Measurements from ENCODE around the gene TLL1.

Gene TLL1

GRCh38 chr4:166012129-166013030 lies 139.3 kb downstream of the TLL1 start:
- TF ChIP-seq ZFX (IDR thresholded peaks at IDR 0.05; ENCODE audit: borderline replicate concordance): no peak
- TF ChIP-seq, protein P1, sequence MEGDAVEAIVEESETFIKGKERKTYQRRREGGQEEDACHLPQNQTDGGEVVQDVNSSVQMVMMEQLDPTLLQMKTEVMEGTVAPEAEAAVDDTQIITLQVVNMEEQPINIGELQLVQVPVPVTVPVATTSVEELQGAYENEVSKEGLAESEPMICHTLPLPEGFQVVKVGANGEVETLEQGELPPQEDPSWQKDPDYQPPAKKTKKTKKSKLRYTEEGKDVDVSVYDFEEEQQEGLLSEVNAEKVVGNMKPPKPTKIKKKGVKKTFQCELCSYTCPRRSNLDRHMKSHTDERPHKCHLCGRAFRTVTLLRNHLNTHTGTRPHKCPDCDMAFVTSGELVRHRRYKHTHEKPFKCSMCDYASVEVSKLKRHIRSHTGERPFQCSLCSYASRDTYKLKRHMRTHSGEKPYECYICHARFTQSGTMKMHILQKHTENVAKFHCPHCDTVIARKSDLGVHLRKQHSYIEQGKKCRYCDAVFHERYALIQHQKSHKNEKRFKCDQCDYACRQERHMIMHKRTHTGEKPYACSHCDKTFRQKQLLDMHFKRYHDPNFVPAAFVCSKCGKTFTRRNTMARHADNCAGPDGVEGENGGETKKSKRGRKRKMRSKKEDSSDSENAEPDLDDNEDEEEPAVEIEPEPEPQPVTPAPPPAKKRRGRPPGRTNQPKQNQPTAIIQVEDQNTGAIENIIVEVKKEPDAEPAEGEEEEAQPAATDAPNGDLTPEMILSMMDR (IDR thresholded peaks at IDR 0.05): no peak
- H3K27ac ChIP-seq: no peak overlapping the region

DNA sequence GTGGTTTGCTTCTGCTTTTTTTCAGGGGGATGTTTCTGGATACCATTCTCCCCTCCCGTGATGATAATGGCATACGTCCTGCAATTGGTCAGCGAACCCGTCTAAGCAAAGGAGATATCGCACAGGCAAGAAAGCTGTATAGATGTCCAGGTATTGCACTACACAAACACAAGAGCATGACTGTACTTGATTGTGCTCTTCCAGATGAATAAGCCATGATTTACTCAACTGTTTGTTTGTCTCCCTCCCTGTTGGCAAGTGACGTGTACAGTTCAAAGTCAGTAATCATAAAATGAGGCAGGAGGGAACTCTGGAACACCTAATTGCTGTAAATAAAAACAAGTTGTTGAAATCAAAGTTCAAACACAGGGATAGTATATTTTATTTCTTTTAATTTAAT lies 141.4 kb downstream of the TLL1 start:
- TF ChIP-seq, protein P1 (IDR thresholded peaks at IDR 0.05): no peak
- TF ChIP-seq ZFX (IDR thresholded peaks at IDR 0.05; ENCODE audit: borderline replicate concordance): no peak
- H3K27ac ChIP-seq: no peak overlapping the region

DNA sequence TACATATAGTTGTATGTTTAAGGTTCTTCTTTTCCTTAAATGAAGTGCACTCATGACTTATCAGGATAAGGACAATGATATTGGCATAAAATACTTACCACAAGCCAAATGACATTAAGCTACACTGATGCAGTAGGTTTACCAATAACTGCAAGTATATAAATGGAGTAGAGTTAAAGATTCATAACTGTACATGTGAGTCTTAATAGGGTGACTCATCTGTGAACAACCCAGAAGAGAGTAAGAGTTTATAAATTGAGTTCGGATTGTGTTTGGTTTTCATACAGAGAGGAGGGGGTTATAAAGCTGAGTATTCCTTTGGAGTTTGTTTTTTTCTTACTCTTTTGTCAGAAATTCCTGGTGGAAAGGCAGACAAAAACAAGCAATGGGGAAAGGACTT lies 144.8 kb downstream of the TLL1 start:
- TF ChIP-seq ZFX (IDR thresholded peaks at IDR 0.05; ENCODE audit: borderline replicate concordance): no peak
- TF ChIP-seq, protein P1 (IDR thresholded peaks at IDR 0.05): no peak

GRCh38 chr4:166019441-166020220 lies 146.6 kb downstream of the TLL1 start:
- TF ChIP-seq, protein P1 (IDR thresholded peaks at IDR 0.05): no peak
- no peak for TF ChIP-seq ZFX (IDR thresholded peaks at IDR 0.05; ENCODE audit: borderline replicate concordance)
- no peak overlapping the region for H3K27ac ChIP-seq

More for the DNA sequence above, 144.8 kb downstream of the TLL1 start:
- H3K27ac ChIP-seq: no peak overlapping the region

DNA sequence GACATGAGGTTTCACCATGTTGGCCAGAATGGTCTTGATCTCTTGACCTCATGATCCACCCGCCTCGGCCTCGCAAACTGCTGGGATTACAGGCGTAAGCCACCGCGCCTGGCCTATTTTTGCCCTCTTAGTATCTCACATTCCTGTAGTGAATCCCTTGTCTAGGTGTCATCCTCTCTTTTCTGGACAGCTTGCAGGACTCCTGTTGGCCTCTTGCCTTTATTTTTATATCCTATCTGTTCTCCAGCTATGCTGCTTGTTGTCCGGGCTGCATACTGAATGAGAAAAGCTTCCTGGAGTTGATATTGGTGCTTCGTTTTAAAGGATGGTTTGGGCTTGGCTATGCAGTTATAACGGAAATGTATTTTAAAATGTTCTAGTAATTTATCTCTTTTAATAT lies 148.6 kb downstream of the TLL1 start:
- TF ChIP-seq, protein P1 (IDR thresholded peaks at IDR 0.05): no peak
- TF ChIP-seq ZFX (IDR thresholded peaks at IDR 0.05; ENCODE audit: borderline replicate concordance): no peak
- no peak overlapping the region for H3K27ac ChIP-seq

GRCh38 chr4:166034965-166035364 lies 161.9 kb downstream of the TLL1 start:
- TF ChIP-seq, protein P1 (IDR thresholded peaks at IDR 0.05): no peak
- TF ChIP-seq ZFX (IDR thresholded peaks at IDR 0.05; ENCODE audit: borderline replicate concordance): no peak
- H3K27ac ChIP-seq: no peak overlapping the region
